H9 (cell line): ENCODE data around the gene LYSMD2. TPM values are rescaled to one million over a fixed set of nuclear protein-coding genes. Genes with fewer than 3 reads are reported as not detected.

ENCODE experiments used
- DNase-seq: peaks from one replicate; pipeline ENCODE4 v3.0.0-alpha.2; 2017
- H2AFZ ChIP-seq: one replicate; pipeline ENCODE4 v1.6.1; 2013; ENCODE audit warnings: mild to moderate bottlenecking, low read length, control low read depth, moderate library complexity
- H2AK5ac ChIP-seq: 2 replicates; pipeline ENCODE4 v1.6.1; 2013; ENCODE audit warnings: low read length, control low read depth, mixed read lengths; ENCODE audit not compliant: insufficient read length
- H2BK120ac ChIP-seq: one replicate; pipeline ENCODE4 v1.6.1; 2013; ENCODE audit warnings: low read depth, mild to moderate bottlenecking, low read length, control low read depth, inconsistent platforms; ENCODE audit not compliant: poor library complexity, severe bottlenecking
- H2BK12ac ChIP-seq: 2 replicates; pipeline ENCODE4 v1.6.1; 2013; ENCODE audit warnings: low read length, control low read depth, mixed read lengths, low read depth; ENCODE audit not compliant: insufficient read length
- H2BK15ac ChIP-seq: 2 replicates; pipeline ENCODE4 v1.6.1; 2013; ENCODE audit warnings: low read depth, low read length, control low read depth
- H2BK20ac ChIP-seq: one replicate; pipeline ENCODE4 v1.6.1; 2013; ENCODE audit warnings: low read depth, mild to moderate bottlenecking, low read length, control low read depth, inconsistent platforms; ENCODE audit not compliant: poor library complexity, severe bottlenecking
- H2BK5ac ChIP-seq: 2 replicates; pipeline ENCODE4 v1.6.1; 2013; ENCODE audit warnings: low read length, control low read depth, mixed read lengths; ENCODE audit not compliant: insufficient read length
- H3K14ac ChIP-seq: 2 replicates; pipeline ENCODE4 v1.6.1; 2013; ENCODE audit warnings: low read length, control low read depth; ENCODE audit not compliant: insufficient read depth
- H3K18ac ChIP-seq: 2 replicates; pipeline ENCODE4 v1.6.1; 2013; ENCODE audit warnings: low read depth, mild to moderate bottlenecking, mixed read lengths, low read length, control low read depth; ENCODE audit not compliant: insufficient read length
- H3K23ac ChIP-seq: 2 replicates; pipeline ENCODE4 v1.6.1; 2013; ENCODE audit warnings: low read length, control low read depth, mixed read lengths, low read depth; ENCODE audit not compliant: insufficient read length
- H3K23me2 ChIP-seq: 2 replicates; pipeline ENCODE4 v1.6.1; 2013; ENCODE audit warnings: low read depth, mild to moderate bottlenecking, mixed read lengths, low read length, control low read depth; ENCODE audit not compliant: insufficient read length, poor library complexity, severe bottlenecking
- H3K27ac ChIP-seq: 2 replicates; pipeline ENCODE4 v1.5.1; 2013; ENCODE audit warnings: low read length, control low read depth, mixed read lengths, low read depth; ENCODE audit not compliant: insufficient read length
- H3K27me3 ChIP-seq: 2 replicates; pipeline ENCODE4 v1.6.1; 2013; ENCODE audit warnings: low read length, control low read depth, inconsistent platforms; ENCODE audit not compliant: insufficient read depth
- H3K4ac ChIP-seq: 2 replicates; pipeline ENCODE4 v1.6.1; 2013; ENCODE audit warnings: low read depth, mild to moderate bottlenecking, control low read depth, inconsistent platforms, low read length, moderate library complexity
- H3K4me1 ChIP-seq: 2 replicates; pipeline ENCODE4 v1.6.1; 2013; ENCODE audit warnings: low read length, control low read depth, inconsistent platforms; ENCODE audit not compliant: insufficient read depth
- H3K4me2 ChIP-seq: 2 replicates; pipeline ENCODE4 v1.6.1; 2013; ENCODE audit warnings: low read length, control low read depth, mixed read lengths; ENCODE audit not compliant: insufficient read length, insufficient read depth
- H3K56ac ChIP-seq: 2 replicates; pipeline ENCODE4 v1.6.1; 2013; ENCODE audit warnings: low read depth, mild to moderate bottlenecking, mixed read lengths, low read length, control low read depth; ENCODE audit not compliant: insufficient read length
- H3K79me1 ChIP-seq: 2 replicates; pipeline ENCODE4 v1.6.1; 2013; ENCODE audit warnings: low read depth, mild to moderate bottlenecking, moderate library complexity, low read length, control low read depth, inconsistent platforms; ENCODE audit not compliant: insufficient read depth, poor library complexity, severe bottlenecking
- H3K79me2 ChIP-seq: 2 replicates; pipeline ENCODE4 v1.6.1; 2013; ENCODE audit warnings: low read length, control low read depth, inconsistent platforms; ENCODE audit not compliant: insufficient read depth
- H3K9ac ChIP-seq: 2 replicates; pipeline ENCODE4 v1.6.1; 2013; ENCODE audit warnings: low read length, control low read depth, mixed read lengths; ENCODE audit not compliant: insufficient read length; ENCODE audit errors: extremely low read depth
- H3K9me3 ChIP-seq: one replicate; pipeline ENCODE4 v1.6.1; 2013; ENCODE audit warnings: low read depth, low read length, inconsistent platforms; ENCODE audit not compliant: control insufficient read depth
- H3T11ph ChIP-seq: one replicate; pipeline ENCODE4 v1.6.1; 2013; ENCODE audit warnings: mild to moderate bottlenecking, low read length, control low read depth, inconsistent platforms
- H4K20me1 ChIP-seq: one replicate; pipeline ENCODE4 v1.6.1; 2013; ENCODE audit not compliant: control insufficient read depth, insufficient read length, insufficient read depth
- H4K5ac ChIP-seq: 2 replicates; pipeline ENCODE4 v1.6.1; 2013; ENCODE audit warnings: low read depth, mild to moderate bottlenecking, mixed read lengths, low read length, control low read depth; ENCODE audit not compliant: insufficient read length
- H4K8ac ChIP-seq: replicated peaks from 2 replicates; pipeline ENCODE4 v1.6.1; 2013; ENCODE audit warnings: low read length, control low read depth, mixed read lengths, low read depth; ENCODE audit not compliant: insufficient read length
- H4K91ac ChIP-seq: 2 replicates; pipeline ENCODE4 v1.6.1; 2013; ENCODE audit warnings: low read depth, mild to moderate bottlenecking, moderate library complexity, mixed read lengths, low read length, control low read depth; ENCODE audit not compliant: insufficient read length
- H3K27ac Mint-ChIP-seq, 3 experiments: 2 replicates in 2 of 3; 3 replicates in 1 of 3; pipeline ENCODE4 v1.8.0; 2020 to 2021; ENCODE audit warnings: mixed read lengths in 3 of 3, mild to moderate bottlenecking in 1 of 3, moderate library complexity in 1 of 3
- H3K27me3 Mint-ChIP-seq: 2 replicates; pipeline ENCODE4 v1.8.0; 2021; ENCODE audit warnings: low read depth, mild to moderate bottlenecking, moderate library complexity, mixed read lengths
- H3K36me3 Mint-ChIP-seq, 3 experiments: 2 replicates in 2 of 3; 3 replicates in 1 of 3; pipeline ENCODE4 v1.8.0; 2020 to 2021; ENCODE audit warnings: low read depth in 3 of 3, mixed read lengths in 3 of 3; ENCODE audit not compliant: insufficient read depth in 1 of 3
- H3K4me1 Mint-ChIP-seq, 2 experiments: 2 replicates each; pipeline ENCODE4 v1.8.0; 2020; ENCODE audit warnings: mixed read lengths in 2 of 2
- H3K4me3 Mint-ChIP-seq, 2 experiments: 2 replicates in 1 of 2; 3 replicates in 1 of 2; pipeline ENCODE4 v1.8.0; 2020 to 2021; ENCODE audit warnings: mild to moderate bottlenecking in 2 of 2, mixed read lengths in 2 of 2, moderate library complexity in 1 of 2
- H3K9me3 Mint-ChIP-seq, 2 experiments: 2 replicates in 1 of 2; 3 replicates in 1 of 2; pipeline ENCODE4 v1.8.0; 2020; ENCODE audit warnings: mild to moderate bottlenecking in 2 of 2, mixed read lengths in 2 of 2, moderate library complexity in 1 of 2
- CTCF ChIP-seq: fragments of 200-600 bp; sonication (generic); conservative IDR thresholded peaks from 3 replicates; pipeline ENCODE4 v1.8.0; 2021; ENCODE audit warnings: antibody characterized with exemption, mild to moderate bottlenecking
- WGBS: extraction: QIAGEN DNeasy Blood & Tissue Kit; methylation state at CpG from one replicate; pipeline ENCODE4 v1.1.7; 2013; ENCODE audit warnings: missing lambda C conversion rate, low lambda C conversion rate, mixed read lengths; ENCODE audit not compliant: insufficient read length; ENCODE audit errors: extremely low coverage; 5-methylcytosine and 5-hydroxymethylcytosine counted together
- total RNA-seq: library from RNA; stranded (reverse); gene quantifications from 2 replicates; pipeline ENCODE4 v1.2.1, GENCODE V29; 2021

LYSMD2 gene
- total RNA-seq, 1 experiment from 2014 or later, result 3.9 TPM

GRCh38 chr15:51731549-51732267, 5.7 kb downstream of the LYSMD2 start:
- no peak overlapping the region for H3K4me3 Mint-ChIP-seq
- no peak overlapping the region for H3K23ac ChIP-seq
- H3K4me1 Mint-ChIP-seq, result peaks cover 18 to 21% of the 10 kb centered on the region in 2 experiments
- peaks cover 3% of the 10 kb centered on the region; the same call in 1 of the 2 replicates for H3K4me1 ChIP-seq
- no peak for DNase-seq
- H4K5ac ChIP-seq, result no peak overlapping the region
- H3K9me3 Mint-ChIP-seq, result no peaks in the 10 kb centered on the region; a peak in 1 of 5 replicates
- no peak overlapping the region for H2BK120ac ChIP-seq
- no peak overlapping the region for H2AK5ac ChIP-seq
- no peak overlapping the region for H3K56ac ChIP-seq
- H3K9ac ChIP-seq, result no peak overlapping the region
- no peak overlapping the region for H3T11ph ChIP-seq
- no peak overlapping the region for H4K8ac ChIP-seq
- no peak overlapping the region for H3K27ac Mint-ChIP-seq
- peaks cover 2% of the 10 kb centered on the region; the same call in 1 of the 2 replicates for H3K27me3 ChIP-seq
- no peak overlapping the region for H2BK5ac ChIP-seq
- H3K18ac ChIP-seq, result no peak overlapping the region
- H4K20me1 ChIP-seq, result no peaks in the 10 kb centered on the region
- H2BK12ac ChIP-seq, result no peak overlapping the region
- no peak overlapping the region for H3K4me2 ChIP-seq
- H3K79me1 ChIP-seq, result no peaks in the 10 kb centered on the region
- WGBS, result no CpG with 5 or more reads among the region's 5 CpGs
- no peak overlapping the region for H4K91ac ChIP-seq
- TF ChIP-seq CTCF, result no peak
- H3K4ac ChIP-seq, result no peak overlapping the region
- no peak overlapping the region for H2AFZ ChIP-seq
- H2BK15ac ChIP-seq, result no peak overlapping the region
- H3K79me2 ChIP-seq, result 0 out of 2 replicates have a peak, but pooled peaks cover 1% of the 10 kb centered on the region
- no peak overlapping the region for H3K14ac ChIP-seq
- no peak overlapping the region for H3K27ac ChIP-seq
- no peaks in the 10 kb centered on the region for H3K23me2 ChIP-seq
- no peaks in the 10 kb centered on the region for H3K9me3 ChIP-seq
- H3K36me3 Mint-ChIP-seq, result no peaks in the 10 kb centered on the region; a peak in 1 of 7 replicates
- H2BK20ac ChIP-seq, result no peak overlapping the region
- peaks cover 23% of the 10 kb centered on the region for H3K27me3 Mint-ChIP-seq
